ENCODE data around the gene NPTX1. TPM values are rescaled to one million over a fixed set of nuclear protein-coding genes. Genes with fewer than 3 reads are reported as not detected.

The NPTX1 gene
- total and polyA plus RNA-seq, 2 experiments from 2014 or later: not detected

DNA sequence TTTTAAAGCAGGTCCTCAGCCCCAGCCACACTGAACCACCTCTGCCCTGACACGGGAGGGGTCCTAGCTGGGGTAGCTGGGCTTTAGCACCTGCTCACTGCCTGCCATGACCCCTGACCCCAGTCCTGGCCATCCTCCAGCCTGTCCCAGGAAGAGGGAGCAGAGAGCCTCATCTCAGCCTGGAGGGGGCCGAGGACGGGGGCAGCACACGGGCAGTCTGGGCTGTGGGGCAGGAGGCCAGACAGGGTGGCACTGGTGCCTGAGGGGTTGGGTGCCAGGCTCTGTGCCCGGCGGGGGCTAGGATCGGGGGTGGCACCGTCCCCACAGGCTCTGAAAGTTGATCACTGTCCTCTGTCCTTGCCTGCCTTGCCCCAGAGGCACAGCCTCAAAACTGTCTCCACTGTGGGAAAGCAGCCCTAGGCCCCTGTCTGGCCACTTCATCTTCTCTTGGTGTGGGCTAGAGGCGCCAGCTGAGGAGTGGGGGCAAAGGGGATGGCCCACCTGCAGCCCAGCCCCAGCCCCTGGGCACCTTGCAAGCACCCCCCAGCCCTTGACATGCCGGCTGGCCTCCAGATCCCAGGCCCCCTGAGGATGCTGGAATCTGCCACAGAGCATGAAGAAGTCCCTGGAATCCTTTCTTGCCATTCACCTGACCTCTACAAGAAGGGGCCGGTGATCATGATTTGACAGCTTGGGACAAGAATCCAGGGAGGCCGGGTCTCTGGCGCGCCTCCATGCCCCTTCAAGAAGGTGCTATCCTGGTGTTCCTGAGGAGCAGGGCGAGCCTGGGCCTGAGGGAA is 45.8 kb downstream of the NPTX1 start:
- no peaks in the 10 kb centered on the region for H3K9me3 ChIP-seq (ENCODE audit: low read depth)
- TF ChIP-seq, protein P1, sequence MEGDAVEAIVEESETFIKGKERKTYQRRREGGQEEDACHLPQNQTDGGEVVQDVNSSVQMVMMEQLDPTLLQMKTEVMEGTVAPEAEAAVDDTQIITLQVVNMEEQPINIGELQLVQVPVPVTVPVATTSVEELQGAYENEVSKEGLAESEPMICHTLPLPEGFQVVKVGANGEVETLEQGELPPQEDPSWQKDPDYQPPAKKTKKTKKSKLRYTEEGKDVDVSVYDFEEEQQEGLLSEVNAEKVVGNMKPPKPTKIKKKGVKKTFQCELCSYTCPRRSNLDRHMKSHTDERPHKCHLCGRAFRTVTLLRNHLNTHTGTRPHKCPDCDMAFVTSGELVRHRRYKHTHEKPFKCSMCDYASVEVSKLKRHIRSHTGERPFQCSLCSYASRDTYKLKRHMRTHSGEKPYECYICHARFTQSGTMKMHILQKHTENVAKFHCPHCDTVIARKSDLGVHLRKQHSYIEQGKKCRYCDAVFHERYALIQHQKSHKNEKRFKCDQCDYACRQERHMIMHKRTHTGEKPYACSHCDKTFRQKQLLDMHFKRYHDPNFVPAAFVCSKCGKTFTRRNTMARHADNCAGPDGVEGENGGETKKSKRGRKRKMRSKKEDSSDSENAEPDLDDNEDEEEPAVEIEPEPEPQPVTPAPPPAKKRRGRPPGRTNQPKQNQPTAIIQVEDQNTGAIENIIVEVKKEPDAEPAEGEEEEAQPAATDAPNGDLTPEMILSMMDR (IDR thresholded peaks at IDR 0.05; ENCODE audit: low read depth, low read length): no peak
- no peak overlapping the region for H3K4me3 ChIP-seq

DNA sequence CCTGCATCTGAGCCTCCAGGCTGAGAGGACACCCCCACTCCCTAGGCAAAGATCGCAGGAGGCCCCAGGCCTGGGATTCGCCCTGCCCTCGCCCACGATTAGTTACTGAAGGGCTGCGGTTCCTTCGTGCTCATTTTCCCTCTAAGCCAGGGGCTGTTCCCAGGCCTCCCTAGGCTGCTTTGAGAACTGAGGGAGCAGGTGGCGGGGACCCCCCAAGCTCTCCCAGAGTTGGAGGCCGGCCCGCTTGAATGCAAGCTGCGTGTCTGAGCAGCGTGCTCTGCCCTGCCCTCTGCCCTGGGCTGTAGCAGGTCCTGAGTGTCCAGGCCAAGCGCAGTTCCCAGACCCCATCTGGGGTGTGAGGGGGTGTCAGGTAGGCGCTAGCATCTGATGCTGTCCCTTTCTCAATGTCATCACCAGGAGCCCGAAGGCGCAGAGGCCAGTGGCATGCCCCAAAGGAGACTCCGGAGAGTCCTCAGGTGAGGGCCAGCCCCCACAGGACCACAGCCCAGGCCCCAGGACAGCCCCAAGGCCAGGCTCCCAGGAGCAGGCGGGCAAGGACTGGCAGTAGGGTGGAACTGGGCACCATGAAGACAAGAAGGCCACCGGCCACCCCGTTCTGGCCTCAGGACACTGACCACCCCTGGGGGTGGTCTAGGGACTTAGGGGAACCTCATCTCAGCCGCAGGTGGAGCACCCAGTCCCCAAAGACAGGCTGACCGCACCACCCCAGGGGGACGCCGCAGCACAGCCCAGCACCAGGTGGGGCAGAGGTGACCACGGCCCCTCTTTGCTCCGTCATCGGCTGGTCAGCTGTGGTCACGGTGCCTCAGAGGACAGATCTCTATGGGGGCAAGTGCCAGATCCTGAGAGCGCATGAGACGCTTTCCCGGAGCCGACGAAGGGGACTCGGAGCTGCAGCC is 46.8 kb downstream of the NPTX1 start:
- H3K27ac ChIP-seq: no peak overlapping the region
- no peaks in the 10 kb centered on the region for H3K36me3 ChIP-seq
- H3K4me3 ChIP-seq: no peak overlapping the region
- no peaks in the 10 kb centered on the region for H3K9me3 ChIP-seq (ENCODE audit: low read depth)
- DNase-seq (ENCODE audit: low read depth in 1 of 2, low spot score in 1 of 2): no peak
- TF ChIP-seq, protein P1 (IDR thresholded peaks at IDR 0.05; ENCODE audit: low read depth, low read length): no peak
- no peaks in the 10 kb centered on the region for H3K4me1 ChIP-seq (ENCODE audit: low read depth)
- H3K27me3 ChIP-seq: no peaks in the 10 kb centered on the region

More for the DNA sequence above, 45.8 kb downstream of the NPTX1 start:
- Histone ChIP-seq H3K27me3 (no peaks in the 10 kb centered on the region), H3K4me1 (ENCODE audit: low read depth) (no peaks in the 10 kb centered on the region), H3K27ac (no peak overlapping the region), H3K36me3 (no peaks in the 10 kb centered on the region)
- DNase-seq (ENCODE audit: low read depth in 1 of 2, low spot score in 1 of 2): no peak

DNA sequence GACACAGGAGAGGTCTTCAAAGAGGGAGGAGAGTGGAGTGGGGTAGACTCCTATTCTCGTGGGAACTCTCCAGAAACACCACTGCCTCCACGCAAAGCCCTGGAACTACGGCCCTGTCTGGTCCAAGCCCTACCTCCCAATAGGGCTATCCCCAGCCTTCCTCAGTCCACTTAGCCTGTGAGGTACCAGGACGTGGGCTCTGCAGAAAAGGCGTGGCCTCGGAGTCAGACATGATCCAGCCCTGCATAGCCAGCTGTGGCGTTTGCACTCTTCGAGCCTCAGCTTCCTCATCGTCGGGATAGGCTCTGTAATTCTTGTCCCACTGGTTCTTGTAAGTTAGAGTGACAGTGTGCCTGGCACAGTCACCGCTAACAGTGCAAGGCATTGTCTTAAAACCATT is 47.6 kb downstream of the NPTX1 start:
- no peak for DNase-seq (ENCODE audit: low read depth in 1 of 2, low spot score in 1 of 2)
- TF ChIP-seq, protein P1 (IDR thresholded peaks at IDR 0.05; ENCODE audit: low read depth, low read length): no peak
- no peaks in the 10 kb centered on the region for H3K36me3 ChIP-seq
- no peaks in the 10 kb centered on the region for H3K27me3 ChIP-seq
- H3K9me3 ChIP-seq (ENCODE audit: low read depth): no peaks in the 10 kb centered on the region
- H3K4me1 ChIP-seq (ENCODE audit: low read depth): no peaks in the 10 kb centered on the region
- no peak overlapping the region for H3K27ac ChIP-seq
- H3K4me3 ChIP-seq: no peak overlapping the region

DNA sequence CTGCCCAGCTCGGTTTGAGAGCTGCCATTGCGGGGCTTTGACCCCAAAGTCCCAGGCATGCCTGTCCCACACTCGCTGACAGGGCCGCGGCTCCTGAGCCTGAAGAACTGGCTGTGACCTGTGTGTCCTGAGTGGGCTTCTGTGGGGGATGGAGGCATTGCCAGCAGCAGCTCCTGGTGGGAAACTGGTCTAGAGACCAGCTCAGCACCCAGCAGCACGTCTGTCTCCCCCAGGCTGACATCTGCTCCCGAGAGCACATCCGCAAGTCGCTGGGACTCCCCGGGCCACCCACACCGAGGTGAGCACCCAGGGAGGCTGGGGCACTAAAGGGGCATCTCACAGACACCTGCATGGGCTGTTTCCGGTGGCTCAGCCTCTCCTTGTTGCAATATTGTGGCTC is 48.0 kb downstream of the NPTX1 start:
- H3K27me3 ChIP-seq: no peaks in the 10 kb centered on the region
- DNase-seq (ENCODE audit: low read depth in 1 of 2, low spot score in 1 of 2): no peak
- no peaks in the 10 kb centered on the region for H3K36me3 ChIP-seq
- no peak overlapping the region for H3K27ac ChIP-seq
- H3K4me1 ChIP-seq (ENCODE audit: low read depth): no peaks in the 10 kb centered on the region
- TF ChIP-seq, protein P1 (IDR thresholded peaks at IDR 0.05; ENCODE audit: low read depth, low read length): no peak
- no peaks in the 10 kb centered on the region for H3K9me3 ChIP-seq (ENCODE audit: low read depth)
- no peak overlapping the region for H3K4me3 ChIP-seq

DNA sequence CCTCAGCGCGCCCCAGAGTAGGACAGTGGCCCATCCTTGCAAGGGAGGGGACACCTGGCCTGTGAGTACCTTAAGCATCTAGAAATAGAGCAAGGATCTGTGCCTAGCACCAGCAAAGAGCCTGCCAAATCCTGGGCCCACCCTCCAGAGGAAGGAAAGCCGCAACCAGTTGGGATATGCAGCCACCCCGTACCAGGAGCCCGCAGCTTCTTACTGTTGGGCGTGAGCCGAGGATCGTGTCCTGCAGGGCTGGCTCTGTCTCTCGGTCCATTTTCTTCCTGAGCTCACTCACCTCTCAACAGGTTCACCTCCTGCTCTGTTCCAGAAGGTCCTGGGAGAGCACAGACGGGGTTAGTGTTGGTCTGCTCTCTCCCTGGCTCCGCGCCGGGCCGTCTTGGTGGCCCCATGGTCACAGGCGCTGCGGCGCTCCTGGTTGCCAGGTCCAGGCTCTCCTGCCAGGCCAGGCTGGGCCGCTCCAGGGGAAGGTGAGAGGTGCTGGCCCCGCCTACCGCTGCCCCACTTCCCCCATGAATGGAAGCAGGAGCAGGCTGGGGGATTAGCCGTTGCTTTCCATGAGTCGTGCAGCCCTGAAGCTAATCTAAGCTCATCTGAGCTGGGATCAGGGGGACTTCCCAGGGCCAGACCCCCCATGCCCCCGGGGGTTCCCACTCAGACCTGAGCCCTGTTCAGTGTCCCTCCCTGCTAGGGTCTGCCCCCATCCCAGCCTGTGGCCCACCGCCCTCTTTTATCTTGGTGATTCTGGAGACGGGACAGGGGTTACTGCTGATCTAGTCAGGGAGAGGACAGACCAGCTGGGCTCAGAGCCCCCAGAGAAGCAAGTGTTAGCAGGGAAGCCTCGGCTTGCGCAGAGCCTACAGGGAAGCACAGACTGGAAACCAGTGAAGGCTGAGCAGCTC is 48.8 kb downstream of the NPTX1 start:
- Histone ChIP-seq H3K9me3 (ENCODE audit: low read depth) (no peaks in the 10 kb centered on the region), H3K27me3 (no peaks in the 10 kb centered on the region), H3K4me3 (no peak overlapping the region), H3K36me3 (no peaks in the 10 kb centered on the region), H3K27ac (no peak overlapping the region), H3K4me1 (ENCODE audit: low read depth) (no peaks in the 10 kb centered on the region)
- TF ChIP-seq, protein P1 (IDR thresholded peaks at IDR 0.05; ENCODE audit: low read depth, low read length): no peak
- DNase-seq (ENCODE audit: low read depth in 1 of 2, low spot score in 1 of 2): no peak

All from cardiac muscle cell (in vitro differentiated cells and primary cell).